HG03342 (cell line): Measurements from ENCODE around the gene GSTT4.
"Not testable (repeated sequence)": the region's sequence is repeated elsewhere in the genome, so short reads cannot be mapped to it uniquely, and the experiment has no call there.

ENCODE experiments used
- ATAC-seq: cut with Tn5 transposase; IDR thresholded peaks from one replicate; pipeline ENCODE4 v1.9.1; 2021; ENCODE audit warnings: mild to moderate bottlenecking, moderate library complexity; ENCODE audit not compliant: unreplicated experiment

GSTT4 gene

DNA sequence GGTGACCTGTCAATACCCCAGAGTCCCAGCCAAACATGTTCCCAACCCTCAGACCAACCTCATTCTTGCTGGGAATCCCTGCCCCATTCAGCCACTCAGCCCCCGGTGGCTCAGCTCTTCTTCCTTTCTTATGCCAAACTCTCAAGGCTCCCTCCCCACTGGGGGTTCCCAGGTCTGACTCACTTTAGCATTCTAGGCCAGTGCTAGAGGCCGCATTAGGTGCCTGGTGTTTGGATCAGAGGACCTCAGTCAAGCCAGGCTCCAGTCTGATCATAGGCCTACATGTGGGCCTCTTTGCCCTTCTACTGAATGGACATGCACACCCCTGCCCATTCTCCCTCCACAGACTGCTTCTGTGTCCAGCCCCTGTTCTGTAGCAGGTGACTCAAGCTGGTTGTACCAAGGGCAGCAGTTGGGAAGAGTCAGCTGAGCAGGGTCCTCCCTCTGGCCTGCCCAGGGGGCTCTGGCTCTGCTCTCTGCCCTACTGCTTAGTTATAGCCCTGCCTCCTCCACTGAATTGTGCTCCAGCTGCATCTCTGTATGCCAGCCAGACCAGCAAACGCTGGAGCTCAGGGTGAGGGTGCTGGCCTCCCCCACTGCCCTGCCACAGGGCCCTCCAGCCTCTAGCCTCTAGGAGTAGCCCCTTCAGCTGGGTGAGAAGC lies 15.5 kb downstream of the GSTT4 start:
- not testable (repeated sequence) for ATAC-seq

DNA sequence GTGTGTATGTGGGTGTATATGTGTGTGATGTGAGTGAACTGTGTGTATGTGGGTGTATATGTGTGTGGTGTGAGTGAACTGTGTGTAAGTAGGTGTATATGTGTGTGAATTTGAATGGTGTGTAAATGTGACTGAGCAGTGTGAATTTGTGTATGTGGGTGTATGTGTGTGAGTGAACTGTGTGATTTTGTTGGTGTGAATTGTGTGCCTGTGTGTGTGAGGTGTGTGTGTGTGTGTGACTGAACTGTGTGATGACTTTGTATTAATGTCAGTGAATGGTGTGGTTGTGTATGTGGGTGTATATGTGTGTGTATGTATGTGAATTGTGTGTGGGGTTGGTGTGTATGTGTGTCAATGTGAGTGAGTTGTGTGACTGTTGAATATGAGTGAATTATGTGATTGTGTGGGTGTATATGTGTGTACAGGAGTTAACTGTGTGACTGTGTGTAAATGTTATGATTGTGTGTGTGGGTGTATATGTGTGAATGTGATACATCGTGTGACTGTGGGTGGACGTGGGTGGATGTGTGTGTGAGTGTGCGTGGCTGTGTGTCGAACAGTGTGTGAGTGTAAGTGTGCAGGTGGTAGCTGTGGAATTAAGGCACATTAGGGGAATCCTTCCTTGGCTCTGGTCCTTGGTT lies 18.6 kb downstream of the GSTT4 start:
- not testable (repeated sequence) for ATAC-seq

DNA sequence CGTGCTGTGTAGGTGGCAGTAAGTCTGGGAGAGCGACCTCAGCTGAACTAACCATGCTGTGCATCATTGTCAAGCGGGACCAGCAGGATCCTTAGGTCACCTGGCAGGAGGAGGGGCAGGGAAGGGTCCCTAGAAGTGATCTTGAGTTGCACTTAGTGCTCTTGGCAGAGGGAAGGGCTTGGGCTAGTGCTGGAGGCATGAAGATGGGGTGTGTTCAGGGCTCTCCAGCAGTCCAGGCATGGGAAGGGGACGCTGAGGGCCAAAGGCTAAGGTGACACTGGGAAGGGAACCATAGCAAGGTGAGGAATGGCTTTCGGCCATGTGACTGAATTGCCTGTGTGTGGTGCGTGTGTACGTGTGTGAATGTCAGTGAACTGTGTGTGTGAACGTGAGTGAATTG lies 19.2 kb downstream of the GSTT4 start:
- not testable (repeated sequence) for ATAC-seq

DNA sequence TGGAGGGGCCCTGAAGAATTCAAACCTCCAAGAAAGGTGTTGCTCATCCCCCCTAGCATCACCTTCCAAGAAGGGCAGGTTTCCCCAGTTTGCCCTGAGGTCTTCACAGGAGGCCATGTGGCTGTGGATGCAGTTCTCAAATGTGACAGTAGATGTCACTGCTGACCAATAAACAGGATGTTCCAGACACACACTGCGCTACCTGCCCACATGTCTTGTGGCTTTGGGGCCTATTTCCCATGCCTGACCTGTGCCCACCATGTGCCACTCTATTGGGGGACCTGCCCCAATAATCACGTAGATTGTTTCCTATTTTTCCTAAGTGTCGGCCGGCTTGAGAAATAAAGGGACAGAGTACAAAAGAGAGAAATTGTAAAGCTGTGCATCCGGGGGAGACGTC lies 20.8 kb downstream of the GSTT4 start:
- ATAC-seq: no peak

DNA sequence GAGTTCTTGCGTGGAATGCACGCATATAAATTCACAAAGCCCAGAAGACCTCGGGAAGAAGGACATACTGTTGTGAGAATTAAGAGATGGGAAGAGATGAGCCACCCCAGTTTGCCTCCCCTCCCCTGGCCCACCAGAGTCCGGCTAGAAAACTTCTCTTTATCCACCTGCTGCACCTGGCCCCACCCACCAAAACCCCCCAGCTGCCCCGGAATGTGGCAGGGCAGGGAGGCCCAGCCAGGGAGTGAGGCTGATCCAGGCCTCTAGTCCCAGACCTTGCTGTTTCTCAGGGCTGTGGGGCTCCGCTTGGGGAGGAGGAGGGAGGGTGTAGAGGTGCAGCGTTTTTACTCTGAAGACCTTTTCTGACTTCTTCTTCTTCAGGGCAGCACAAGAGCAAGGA lies 24.7 kb downstream of the GSTT4 start:
- not testable (repeated sequence) for ATAC-seq

DNA sequence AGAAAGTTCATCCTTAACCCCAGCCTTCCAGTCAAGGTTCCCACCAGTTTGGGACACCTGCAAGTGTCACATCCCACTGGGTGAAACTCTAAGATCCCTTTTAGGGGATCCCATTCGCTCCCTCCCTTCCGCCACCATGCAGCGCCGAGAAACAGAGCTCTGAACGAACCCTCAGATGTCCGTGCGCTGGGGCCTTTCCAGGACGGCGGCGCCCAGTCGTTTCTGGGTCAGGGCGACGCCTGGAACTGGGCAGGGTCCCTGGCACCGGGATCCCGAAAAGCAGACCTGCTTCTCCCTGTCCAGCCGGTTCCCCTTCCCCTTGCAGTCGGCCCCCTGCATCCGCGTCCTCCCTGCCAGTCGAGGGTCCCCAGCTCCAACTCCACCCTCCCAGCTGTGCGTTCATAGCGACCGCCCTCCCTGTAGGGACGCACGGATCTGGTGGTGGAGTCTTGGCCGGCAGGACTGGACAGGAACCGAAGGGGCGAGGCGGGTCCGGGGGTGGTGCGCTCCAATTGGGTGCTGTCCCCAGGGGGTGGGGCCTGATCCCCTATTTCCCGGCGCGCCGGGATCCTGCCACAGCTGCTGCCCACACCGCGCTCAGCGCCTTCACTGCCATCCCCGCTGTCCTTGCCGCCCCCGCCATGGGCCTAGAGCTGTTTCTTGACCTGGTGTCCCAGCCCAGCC lies 25.6 kb downstream of the GSTT4 start, which contains the start of gene GSTT2:
Gene GSTT2, plus strand, starts transcription at position 578 of the 684 bp plus-strand sequence.
- not testable (repeated sequence) for ATAC-seq

DNA sequence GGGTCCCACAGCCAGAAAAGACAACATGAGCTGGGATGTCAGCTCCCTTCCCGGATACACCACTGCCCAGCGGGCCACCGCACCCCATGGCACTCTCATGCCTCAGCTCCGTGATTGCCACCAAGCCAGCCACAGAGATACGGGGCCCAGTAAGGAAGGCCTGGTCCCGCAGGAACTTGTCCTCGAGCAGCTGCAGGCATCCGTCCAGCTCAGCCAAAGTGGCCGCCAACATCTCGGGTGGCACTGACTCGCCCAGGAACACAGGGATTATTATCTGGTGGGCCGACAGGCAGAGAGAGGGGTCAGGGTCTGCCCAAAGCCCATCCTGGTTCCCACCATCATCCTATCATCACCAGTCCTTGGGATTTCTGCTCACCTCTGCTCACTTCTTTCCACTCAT lies 27.9 kb downstream of the GSTT4 start:
- ATAC-seq: not testable (repeated sequence)

DNA sequence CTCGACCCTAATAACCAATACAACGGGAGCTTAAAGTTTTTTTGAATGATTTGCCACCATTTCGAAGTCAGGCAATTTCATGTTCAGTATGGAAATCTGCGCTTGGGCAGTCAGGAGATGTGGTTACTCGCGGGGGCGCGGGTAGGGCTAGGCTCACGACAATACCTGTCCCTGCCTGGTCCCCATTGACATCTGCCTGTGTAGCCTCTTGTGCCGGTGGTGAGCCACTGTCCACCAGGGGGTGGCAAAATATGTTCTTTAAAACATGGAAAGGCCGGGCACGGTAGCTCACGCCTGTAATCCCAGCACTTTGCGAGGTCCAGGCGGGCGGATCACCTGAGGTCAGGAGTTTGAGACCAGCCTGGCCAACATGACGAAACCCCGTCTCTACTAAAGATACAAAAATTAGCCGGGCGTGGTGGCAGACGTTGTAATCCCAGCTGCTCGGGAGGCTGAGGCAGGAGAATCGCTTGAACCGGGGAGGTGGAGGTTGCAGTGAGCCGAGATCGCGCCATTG lies 30.4 kb downstream of the GSTT4 start:
- ATAC-seq: peak; percentile 34

DNA sequence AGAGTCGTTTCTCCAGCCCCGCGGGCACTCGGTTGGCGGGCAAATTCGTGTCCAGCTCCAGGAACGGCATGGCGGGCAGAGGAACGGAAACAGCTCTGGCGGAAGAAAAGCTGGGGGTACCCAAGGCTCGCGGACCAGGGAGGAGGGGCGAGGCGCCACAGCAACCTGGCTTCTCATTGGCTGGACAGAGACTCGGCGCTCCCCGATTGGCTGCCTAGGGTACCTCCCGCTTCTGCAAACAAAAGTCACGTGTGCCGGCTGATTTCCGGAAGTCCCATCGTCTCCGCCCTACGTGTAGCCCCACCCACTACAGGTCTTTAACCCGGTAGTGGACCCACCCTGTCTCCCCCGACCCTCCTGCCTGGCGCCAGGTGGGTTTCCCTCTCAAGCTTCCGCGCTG lies 30.9 kb downstream of the GSTT4 start, which contains the start of gene DDT:
Gene DDT, minus strand, starts transcription at position 97 of the 400 bp plus-strand sequence. Its CDS starts 27 bp downstream, at position 70.
- peak; percentile 89 for ATAC-seq

DNA sequence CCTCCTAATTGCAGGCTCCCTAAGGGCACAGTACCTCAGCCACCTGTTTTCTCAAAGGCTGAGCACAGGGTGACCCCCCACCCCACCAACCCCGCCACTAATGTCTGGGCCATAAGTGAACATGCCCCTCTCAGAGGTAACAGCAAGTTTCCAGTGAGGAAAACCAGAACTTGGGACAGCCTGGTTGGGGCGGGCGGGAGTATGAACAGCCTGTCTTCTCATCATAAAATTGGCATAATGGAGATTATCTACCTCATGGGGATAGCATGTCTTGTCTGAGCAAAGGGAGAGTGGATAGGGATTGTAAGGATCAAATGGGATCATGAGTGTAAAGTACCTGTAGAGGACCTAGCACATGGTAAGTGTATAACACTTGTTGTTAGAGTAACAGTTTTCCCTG lies 33.3 kb downstream of the GSTT4 start:
- ATAC-seq: not testable (repeated sequence)

DNA sequence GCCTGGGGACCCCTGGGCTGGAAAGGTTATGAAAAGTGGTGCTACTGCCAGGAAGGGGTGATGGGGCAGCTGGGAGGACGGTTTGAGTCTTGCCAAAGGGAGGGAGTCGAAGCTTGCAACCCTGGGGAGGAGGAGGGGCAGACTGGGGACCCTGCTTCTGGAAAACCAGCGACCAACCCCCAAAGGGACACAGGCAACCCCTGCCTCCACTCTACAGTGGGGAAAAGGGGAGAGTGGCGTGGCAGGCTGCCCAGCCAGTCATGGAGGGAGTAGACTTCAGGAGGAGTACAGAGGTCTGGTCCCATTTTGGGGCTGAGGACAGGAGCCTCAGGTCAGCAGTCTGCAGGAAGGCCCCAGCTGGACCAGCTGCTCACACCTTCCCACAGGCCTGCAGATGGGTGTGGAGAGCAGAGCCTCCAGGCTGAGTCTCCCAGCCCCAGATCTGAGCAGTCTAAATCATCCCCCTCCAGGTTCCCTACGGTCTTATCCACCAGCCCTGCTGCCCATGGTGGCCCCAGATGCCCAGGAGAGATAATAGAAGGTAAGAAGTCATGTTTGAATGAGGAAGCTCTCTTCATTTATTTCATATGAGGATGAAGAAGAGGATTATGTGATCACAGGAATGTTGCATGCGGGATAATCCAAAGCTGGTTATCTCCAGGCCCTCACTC lies 34.3 kb downstream of the GSTT4 start:
- no peak for ATAC-seq

DNA sequence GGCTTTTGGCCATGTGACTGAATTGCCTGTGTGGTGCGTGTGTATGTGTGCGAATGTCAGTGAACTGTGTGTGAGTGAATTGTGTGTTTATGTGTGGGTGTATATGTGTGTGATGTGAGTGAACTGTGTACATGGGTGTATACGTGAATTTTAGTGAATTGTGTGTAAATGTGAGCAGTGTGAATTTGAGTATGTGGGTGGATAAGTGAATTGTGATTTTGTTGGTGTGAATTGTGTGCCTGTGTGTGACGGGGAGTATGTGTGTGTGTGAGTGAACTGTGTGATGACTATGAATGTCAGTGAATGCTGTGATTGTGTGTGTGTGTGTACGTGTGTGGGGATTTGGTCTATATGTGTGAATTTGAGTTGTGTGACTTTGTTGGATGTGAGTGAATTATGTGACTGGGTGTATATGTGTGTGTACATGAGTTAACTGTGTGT lies 35.0 kb downstream of the GSTT4 start:
- ATAC-seq: no peak

DNA sequence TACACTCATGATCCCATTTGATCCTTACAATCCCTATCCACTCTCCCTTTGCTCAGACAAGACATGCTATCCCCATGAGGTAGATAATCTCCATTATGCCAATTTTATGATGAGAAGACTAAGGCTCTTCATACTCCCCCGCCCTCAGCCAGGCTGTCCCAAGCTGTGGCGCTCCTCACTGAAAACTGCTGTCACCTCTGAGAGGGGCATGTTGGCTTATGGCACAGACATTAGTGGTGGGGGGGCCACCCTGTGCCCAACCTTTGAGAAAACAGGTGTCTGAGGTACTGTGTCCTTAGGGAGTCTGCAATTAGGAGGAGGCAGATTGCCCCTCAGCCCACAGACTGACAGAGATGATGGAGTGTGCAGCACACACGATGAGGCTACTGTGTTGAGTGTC lies 36.2 kb downstream of the GSTT4 start:
- no peak for ATAC-seq

DNA sequence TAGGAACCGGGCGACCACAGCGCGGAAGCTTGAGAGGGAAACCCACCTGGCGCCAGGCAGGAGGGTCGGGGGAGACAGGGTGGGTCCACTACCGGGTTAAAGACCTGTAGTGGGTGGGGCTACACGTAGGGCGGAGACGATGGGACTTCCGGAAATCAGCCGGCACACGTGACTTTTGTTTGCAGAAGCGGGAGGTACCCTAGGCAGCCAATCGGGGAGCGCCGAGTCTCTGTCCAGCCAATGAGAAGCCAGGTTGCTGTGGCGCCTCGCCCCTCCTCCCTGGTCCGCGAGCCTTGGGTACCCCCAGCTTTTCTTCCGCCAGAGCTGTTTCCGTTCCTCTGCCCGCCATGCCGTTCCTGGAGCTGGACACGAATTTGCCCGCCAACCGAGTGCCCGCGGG lies 38.7 kb downstream of the GSTT4 start, which contains the start of gene DDTL:
Gene DDTL, plus strand, starts transcription at position 321 of the 400 bp plus-strand sequence. Its CDS starts 27 bp downstream, at position 348.
- ATAC-seq: peak; percentile 87

DNA sequence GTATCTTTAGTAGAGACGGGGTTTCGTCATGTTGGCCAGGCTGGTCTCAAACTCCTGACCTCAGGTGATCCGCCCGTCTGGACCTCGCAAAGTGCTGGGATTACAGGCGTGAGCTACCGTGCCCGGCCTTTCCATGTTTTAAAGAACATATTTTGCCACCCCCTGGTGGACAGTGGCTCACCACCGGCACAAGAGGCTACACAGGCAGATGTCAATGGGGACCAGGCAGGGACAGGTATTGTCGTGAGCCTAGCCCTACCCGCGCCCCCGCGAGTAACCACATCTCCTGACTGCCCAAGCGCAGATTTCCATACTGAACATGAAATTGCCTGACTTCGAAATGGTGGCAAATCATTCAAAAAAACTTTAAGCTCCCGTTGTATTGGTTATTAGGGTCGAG lies 39.2 kb downstream of the GSTT4 start:
- not testable (repeated sequence) for ATAC-seq

DNA sequence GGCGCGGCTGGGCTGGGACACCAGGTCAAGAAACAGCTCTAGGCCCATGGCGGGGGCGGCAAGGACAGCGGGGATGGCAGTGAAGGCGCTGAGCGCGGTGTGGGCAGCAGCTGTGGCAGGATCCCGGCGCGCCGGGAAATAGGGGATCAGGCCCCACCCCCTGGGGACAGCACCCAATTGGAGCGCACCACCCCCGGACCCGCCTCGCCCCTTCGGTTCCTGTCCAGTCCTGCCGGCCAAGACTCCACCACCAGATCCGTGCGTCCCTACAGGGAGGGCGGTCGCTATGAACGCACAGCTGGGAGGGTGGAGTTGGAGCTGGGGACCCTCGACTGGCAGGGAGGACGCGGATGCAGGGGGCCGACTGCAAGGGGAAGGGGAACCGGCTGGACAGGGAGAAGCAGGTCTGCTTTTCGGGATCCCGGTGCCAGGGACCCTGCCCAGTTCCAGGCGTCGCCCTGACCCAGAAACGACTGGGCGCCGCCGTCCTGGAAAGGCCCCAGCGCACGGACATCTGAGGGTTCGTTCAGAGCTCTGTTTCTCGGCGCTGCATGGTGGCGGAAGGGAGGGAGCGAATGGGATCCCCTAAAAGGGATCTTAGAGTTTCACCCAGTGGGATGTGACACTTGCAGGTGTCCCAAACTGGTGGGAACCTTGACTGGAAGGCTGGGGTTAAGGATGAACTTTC lies 44.0 kb downstream of the GSTT4 start, which contains the start of gene GSTT2B:
Gene GSTT2B, minus strand, starts transcription at position 112 of the 688 bp plus-strand sequence. Its CDS starts 64 bp downstream, at position 48.
- ATAC-seq: not testable (repeated sequence)

DNA sequence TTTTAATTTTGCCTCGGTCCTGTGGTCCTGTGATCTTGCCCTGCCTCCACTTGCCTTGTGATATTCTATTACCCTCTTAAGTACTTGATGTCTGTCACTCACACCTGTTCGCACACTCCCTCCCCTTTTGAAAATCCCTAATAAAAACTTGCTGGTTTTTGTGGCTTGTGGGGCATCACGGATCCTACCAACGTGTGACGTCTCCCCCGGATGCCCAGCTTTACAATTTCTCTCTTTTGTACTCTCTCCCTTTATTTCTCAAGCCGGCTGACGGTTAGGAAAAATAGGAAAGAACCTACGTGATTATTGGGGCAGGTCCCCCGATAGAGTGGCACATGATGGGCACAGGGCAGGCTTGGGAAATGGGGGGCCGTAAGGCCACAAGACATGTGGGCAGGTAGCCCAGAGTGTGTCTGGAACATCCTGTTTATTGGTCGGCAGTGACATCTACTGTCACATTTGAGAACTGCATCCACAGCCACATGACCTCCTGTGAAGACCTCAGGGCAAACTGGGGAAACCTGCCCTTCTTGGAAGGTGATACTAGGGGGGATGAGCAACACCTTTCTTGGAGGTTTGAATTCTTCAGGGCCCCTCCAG lies 48.9 kb downstream of the GSTT4 start:
- not testable (repeated sequence) for ATAC-seq

DNA sequence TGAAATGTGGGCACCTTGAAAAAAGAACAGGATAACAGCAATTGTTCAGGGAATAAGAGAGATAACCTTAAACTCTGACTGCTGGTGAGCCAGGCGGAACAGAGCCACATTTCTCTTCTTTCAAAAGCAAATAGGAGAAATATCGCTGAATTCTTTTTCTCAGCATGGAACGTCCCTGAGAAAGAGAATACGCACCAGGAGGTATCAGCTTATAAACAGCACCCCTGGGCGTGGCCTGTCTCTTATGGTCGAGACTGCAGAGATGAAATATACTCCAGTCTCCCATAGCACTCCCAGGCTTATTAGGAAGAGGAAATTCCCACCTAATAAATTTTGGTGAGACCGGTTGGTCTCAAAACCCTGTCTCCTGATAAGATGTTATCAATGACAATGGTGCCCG lies 49.4 kb downstream of the GSTT4 start:
- ATAC-seq: not testable (repeated sequence)

DNA sequence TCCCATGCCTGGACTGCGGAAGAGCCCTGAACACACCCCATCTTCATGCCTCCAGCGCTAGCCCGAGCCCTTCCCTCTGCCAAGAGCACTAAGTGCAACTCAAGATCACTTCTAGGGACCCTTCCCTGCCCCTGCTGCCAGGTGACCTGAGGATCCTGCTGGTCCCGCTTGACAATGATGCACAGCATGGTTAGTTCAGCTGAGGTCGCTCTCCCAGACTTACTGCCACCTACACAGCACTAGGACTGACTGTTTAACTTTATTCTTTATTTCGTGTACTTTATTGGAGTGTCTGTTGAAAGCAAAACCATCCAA lies 50.3 kb downstream of the GSTT4 start:
- ATAC-seq: not testable (repeated sequence)
